Medulla oblongata (tissue), 1 donor: ENCODE results near the gene CUL3.

Source experiments
- DNase-seq: peaks from one replicate; pipeline ENCODE4 v3.0.0-alpha.2; 2015; ENCODE audit errors: extremely low spot score

Gene CUL3

GRCh38 chr2:224472827-224473226 is 112.3 kb downstream of the CUL3 start:
- no peak for DNase-seq

GRCh38 chr2:224472137-224472536 is 113.0 kb downstream of the CUL3 start:
- no peak for DNase-seq

GRCh38 chr2:224469374-224469964 is 115.7 kb downstream of the CUL3 start:
- no peak for DNase-seq

- DNase-seq: no peak
These were observed 118.8 kb downstream of the CUL3 start for GRCh38 chr2:224466304-224466895.

GRCh38 chr2:224461391-224461790 is 123.8 kb downstream of the CUL3 start:
- DNase-seq: no peak

GRCh38 chr2:224457408-224458096 is 127.6 kb downstream of the CUL3 start:
- no peak for DNase-seq

- DNase-seq: no peak
These were observed 131.3 kb downstream of the CUL3 start for GRCh38 chr2:224453892-224454291.

- peak; percentile 15 for DNase-seq
These were observed 135.7 kb downstream of the CUL3 start for GRCh38 chr2:224449212-224450147.

- no peak for DNase-seq
These were observed 136.9 kb downstream of the CUL3 start for GRCh38 chr2:224448236-224448635.

GRCh38 chr2:224444783-224445182 is 140.4 kb downstream of the CUL3 start:
- DNase-seq: no peak

GRCh38 chr2:224444021-224444420 is 141.1 kb downstream of the CUL3 start:
- DNase-seq: no peak

GRCh38 chr2:224442071-224442967 is 142.8 kb downstream of the CUL3 start:
- no peak for DNase-seq

- no peak for DNase-seq
These were observed 144.2 kb downstream of the CUL3 start for GRCh38 chr2:224440988-224441387.

- DNase-seq: no peak
These were observed 146.4 kb downstream of the CUL3 start for GRCh38 chr2:224438726-224439125.

GRCh38 chr2:224436634-224437033 is 148.5 kb downstream of the CUL3 start:
- no peak for DNase-seq

- no peak for DNase-seq
These were observed 150.5 kb downstream of the CUL3 start for GRCh38 chr2:224434618-224435017.

GRCh38 chr2:224433442-224433841 is 151.7 kb downstream of the CUL3 start:
- DNase-seq: no peak

GRCh38 chr2:224432003-224432579 is 153.1 kb downstream of the CUL3 start:
- DNase-seq: no peak

GRCh38 chr2:224429441-224429810 is 155.7 kb downstream of the CUL3 start:
- DNase-seq: no peak

- DNase-seq: no peak
These were observed 156.2 kb downstream of the CUL3 start for GRCh38 chr2:224428787-224429440.
